NCI-H446 treated with DMSO at 0.1 percent for 48 hours (cell line): ENCODE data around the gene USP31.

Source experiments
- DNase-seq: peaks from one replicate; lab custom pipeline; 2025; lab: John Stamatoyannopoulos, UW

Gene USP31

GRCh38 chr16:23132775-23133463 is 16.3 kb downstream of the USP31 start:
- no peak for DNase-seq

GRCh38 chr16:23131931-23132621 is 17.2 kb downstream of the USP31 start:
- no peak for DNase-seq

DNA sequence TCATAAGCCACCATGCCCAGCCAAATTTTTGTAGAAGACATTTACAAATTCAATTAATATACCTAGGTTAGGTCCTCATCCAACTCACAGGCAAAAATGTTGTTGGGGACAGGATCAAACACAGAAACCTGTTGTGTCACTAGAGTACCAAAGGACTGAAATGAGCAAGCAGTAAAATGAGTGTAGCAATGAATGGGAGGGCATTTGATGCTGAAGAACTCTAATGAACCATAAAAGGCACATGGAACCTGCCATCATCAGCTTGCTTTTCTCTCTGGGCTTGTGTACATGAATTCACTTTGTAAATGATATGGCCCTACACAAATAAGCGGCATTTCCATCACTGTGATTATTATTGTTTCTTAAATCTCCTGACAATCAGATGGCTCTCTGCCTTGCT is 17.8 kb downstream of the USP31 start:
- no peak for DNase-seq

- no peak for DNase-seq
Measured at GRCh38 chr16:23131036-23131435, 18.2 kb downstream of the USP31 start.

- DNase-seq: no peak
Measured at GRCh38 chr16:23129686-23130085, 19.6 kb downstream of the USP31 start.

- no peak for DNase-seq
Measured at GRCh38 chr16:23128056-23128455, 21.2 kb downstream of the USP31 start.

GRCh38 chr16:23125277-23125676 is 24.0 kb downstream of the USP31 start:
- no peak for DNase-seq

GRCh38 chr16:23124315-23124714 is 24.9 kb downstream of the USP31 start:
- no peak for DNase-seq

DNA sequence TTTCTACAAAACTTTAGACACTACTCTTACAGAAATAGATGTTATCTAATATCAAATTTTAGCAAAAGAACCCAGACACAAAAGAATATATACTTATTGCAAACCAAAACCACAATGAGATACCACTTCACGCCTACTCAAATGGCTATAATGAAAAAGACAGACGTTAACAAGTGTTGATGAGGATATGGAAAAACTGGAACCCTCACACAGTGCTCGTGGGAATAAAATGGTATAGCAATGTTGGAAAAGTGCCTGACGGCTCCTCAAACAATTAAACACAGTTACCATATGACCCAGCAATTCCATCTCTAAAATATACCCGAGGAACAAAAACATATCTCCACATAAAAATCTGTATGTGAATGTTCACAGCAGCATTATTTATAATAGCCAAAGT is 27.1 kb downstream of the USP31 start:
- no peak for DNase-seq

DNA sequence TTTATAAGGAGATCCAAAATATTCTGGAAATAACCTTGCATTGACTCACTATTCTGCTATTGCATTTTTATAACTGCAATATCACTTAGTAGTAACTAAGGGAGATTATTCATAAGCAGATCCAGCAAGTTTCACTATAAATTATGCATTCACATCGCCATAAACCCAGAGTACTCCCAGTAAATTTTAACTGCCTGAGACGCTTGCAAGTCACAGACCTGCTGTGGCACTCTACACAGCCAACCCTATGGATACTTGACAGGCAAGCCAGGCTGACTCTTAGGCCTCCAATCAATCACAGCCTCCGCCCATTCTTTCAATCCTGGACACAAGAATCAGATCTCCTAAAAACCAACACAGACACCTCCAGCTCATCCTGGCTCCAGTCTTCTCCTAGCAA is 28.2 kb downstream of the USP31 start:
- DNase-seq: no peak

GRCh38 chr16:23120562-23120961 is 28.7 kb downstream of the USP31 start:
- DNase-seq: no peak

- no peak for DNase-seq
Measured at GRCh38 chr16:23119570-23119969, 29.7 kb downstream of the USP31 start.

DNA sequence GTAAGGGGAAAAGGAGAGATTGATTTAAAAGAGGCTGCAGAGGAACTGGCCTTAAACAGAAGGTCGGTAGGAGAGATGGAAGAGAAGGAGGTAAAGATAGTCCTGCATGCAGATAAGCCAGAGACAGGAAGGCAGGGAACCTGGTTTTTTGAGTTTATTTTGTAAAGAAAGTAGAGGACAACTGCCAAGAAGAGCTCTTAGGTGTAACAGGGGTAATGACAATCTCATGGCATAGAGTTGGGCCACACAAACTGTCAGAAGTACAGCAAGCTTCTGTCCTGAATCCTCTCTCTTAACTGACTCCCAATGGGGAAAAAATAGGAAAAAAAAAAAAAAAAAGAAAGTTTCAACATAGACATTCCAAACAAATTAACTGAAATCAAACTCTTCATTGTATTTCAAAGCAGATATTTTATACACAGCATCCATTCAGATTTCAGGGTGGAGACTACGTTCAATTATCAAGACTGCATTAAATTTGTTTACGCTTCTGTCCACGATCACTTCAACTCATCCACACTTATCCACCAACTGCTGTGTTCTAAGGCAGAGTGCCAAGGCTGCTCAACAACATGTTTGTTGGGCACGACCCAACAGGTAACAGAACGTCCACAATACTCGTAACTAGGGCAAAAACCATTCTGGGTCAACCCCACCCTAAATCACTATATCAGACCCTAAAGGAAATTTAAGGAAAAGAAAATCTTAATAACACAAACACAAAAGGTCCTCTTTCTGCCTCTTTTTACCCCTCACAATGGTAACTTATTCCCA is 34.9 kb downstream of the USP31 start:
- no peak for DNase-seq

- DNase-seq: no peak
Measured at GRCh38 chr16:23113185-23113584, 36.1 kb downstream of the USP31 start.

DNA sequence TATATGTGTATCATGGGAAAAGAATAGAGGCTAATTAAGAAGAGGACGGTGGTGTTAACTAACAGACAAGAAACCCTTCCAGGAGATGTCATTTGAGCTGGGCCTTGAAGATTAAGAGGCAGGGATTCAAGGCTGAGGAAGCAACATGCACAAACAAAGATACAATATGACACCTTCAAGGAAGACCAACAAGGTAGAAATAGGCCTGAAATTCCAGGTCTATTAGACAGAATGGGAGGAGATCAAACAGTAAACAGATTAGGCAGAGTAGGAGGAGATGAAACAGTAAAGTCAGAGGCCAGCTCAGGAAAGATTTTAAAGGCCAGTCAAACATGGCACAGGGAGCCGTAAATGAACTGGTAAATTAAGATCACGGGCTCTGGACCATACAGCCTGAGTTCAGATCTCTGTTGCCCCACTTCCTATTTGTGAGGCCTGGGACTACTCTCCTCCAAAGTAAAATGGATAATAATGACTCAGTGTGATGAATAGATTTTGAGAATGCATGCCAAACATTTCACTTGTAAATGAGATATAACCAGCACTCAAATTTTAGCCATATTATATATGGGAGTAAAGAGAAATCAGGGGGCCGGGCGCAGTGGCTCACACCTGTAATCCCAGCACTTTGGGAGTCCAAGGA is 38.9 kb downstream of the USP31 start:
- DNase-seq: no peak

- no peak for DNase-seq
Measured at GRCh38 chr16:23107936-23108335, 41.3 kb downstream of the USP31 start.

- DNase-seq: no peak
Measured at GRCh38 chr16:23107117-23107516, 42.1 kb downstream of the USP31 start.

- DNase-seq: no peak
Measured at GRCh38 chr16:23105309-23105708, 43.9 kb downstream of the USP31 start.

GRCh38 chr16:23104032-23104955 is 45.0 kb downstream of the USP31 start:
- DNase-seq: no peak

GRCh38 chr16:23103603-23104002 is 45.6 kb downstream of the USP31 start:
- no peak for DNase-seq

- DNase-seq: no peak
Measured at GRCh38 chr16:23101012-23101550, 48.2 kb downstream of the USP31 start.
